Hepatocyte (in vitro differentiated cells): Measurements from ENCODE around the gene STAC3. TPM values are rescaled to one million over a fixed set of nuclear protein-coding genes. Genes with fewer than 3 reads are reported as not detected.

ENCODE experiments used
- DNase-seq: peaks from one replicate; pipeline ENCODE4 v3.0.0-alpha.2; 2016; ENCODE audit warnings: low spot score
- H2AFZ ChIP-seq: fragments of 200-600 bp; sonication (generic); 2 replicates; pipeline ENCODE4 v1.6.0; 2016; ENCODE audit warnings: antibody characterized with exemption, mild to moderate bottlenecking
- H3K27ac ChIP-seq: fragments of 200-600 bp; sonication (generic); 2 replicates; pipeline ENCODE4 v1.5.1; 2016; ENCODE audit warnings: mild to moderate bottlenecking
- H3K27me3 ChIP-seq: fragments of 200-600 bp; sonication (generic); 2 replicates; pipeline ENCODE4 v1.6.1; 2016
- H3K36me3 ChIP-seq: fragments of 200-600 bp; sonication (generic); replicated peaks from 2 replicates; pipeline ENCODE4 v1.5.1; 2016; ENCODE audit warnings: low read depth; ENCODE audit not compliant: insufficient read depth
- H3K4me1 ChIP-seq: fragments of 200-600 bp; sonication (generic); 2 replicates; pipeline ENCODE4 v1.5.1; 2016; ENCODE audit warnings: mild to moderate bottlenecking, moderate library complexity; ENCODE audit not compliant: insufficient read depth
- H3K4me2 ChIP-seq: fragments of 200-600 bp; sonication (generic); 2 replicates; pipeline ENCODE4 v1.6.0; 2016
- H3K4me3 ChIP-seq: fragments of 200-600 bp; sonication (generic); 2 replicates; pipeline ENCODE4 v1.5.1; 2016; ENCODE audit warnings: mild to moderate bottlenecking
- H3K79me2 ChIP-seq: fragments of 200-600 bp; sonication (generic); 2 replicates; pipeline ENCODE4 v1.6.0; 2017; ENCODE audit warnings: mild to moderate bottlenecking
- H3K9me2 ChIP-seq: fragments of 200-600 bp; sonication (generic); replicated peaks from 2 replicates; pipeline ENCODE4 v1.6.0; 2017; ENCODE audit warnings: mild to moderate bottlenecking; ENCODE audit not compliant: insufficient read depth
- H3K9me3 ChIP-seq: fragments of 200-600 bp; sonication (generic); 2 replicates; pipeline ENCODE4 v1.5.1; 2016; ENCODE audit warnings: low read depth, mild to moderate bottlenecking
- H4K20me1 ChIP-seq: fragments of 200-600 bp; sonication (generic); 2 replicates; pipeline ENCODE4 v1.6.0; 2016; ENCODE audit warnings: mild to moderate bottlenecking; ENCODE audit not compliant: insufficient read depth, poor library complexity, severe bottlenecking
- EZH2 ChIP-seq: fragments of 200-600 bp; sonication (generic); IDR thresholded peaks from 2 replicates; pipeline ENCODE4 v1.6.1; 2016; ENCODE audit warnings: antibody characterized with exemption, mild to moderate bottlenecking, borderline replicate concordance
- EZH2phosphoT487 ChIP-seq: fragments of 200-600 bp; sonication (generic); IDR thresholded peaks from one replicate; pipeline ENCODE4 v1.6.1; 2018; ENCODE audit warnings: antibody characterized with exemption, mild to moderate bottlenecking, low read depth, moderate library complexity; ENCODE audit not compliant: unreplicated experiment, severe bottlenecking
- WGBS: methylation state at CpG from one replicate; pipeline ENCODE4 v1.1.6; 2016; ENCODE audit warnings: low lambda C conversion rate; ENCODE audit errors: missing lambda C conversion rate; 5-methylcytosine and 5-hydroxymethylcytosine counted together
- polyA plus RNA-seq: library from polyadenylated mRNA; unstranded; fragments of >200 nt; fragmentation: Nextera tagmentation; extraction: Ambion mirVana; gene quantifications from 2 replicates; pipeline ENCODE4 v1.2.1, GENCODE V29; 2016
- total RNA-seq: library from RNA; depleted of rRNA; stranded (reverse); fragments of >200 nt; gene quantifications from 2 replicates; pipeline ENCODE4 v1.2.3, GENCODE V29; 2014
- TF ChIP-seq, protein P1 (sequence below): fragments of 200-600 bp; sonication (generic); IDR thresholded peaks from 2 replicates; pipeline ENCODE4 v1.5.1; 2016; ENCODE audit warnings: antibody characterized with exemption, mild to moderate bottlenecking; ENCODE audit not compliant: poor library complexity

The STAC3 gene
- total and polyA plus RNA-seq, 2 experiments from 2014 or later: 0.23 to 0.83 TPM

DNA sequence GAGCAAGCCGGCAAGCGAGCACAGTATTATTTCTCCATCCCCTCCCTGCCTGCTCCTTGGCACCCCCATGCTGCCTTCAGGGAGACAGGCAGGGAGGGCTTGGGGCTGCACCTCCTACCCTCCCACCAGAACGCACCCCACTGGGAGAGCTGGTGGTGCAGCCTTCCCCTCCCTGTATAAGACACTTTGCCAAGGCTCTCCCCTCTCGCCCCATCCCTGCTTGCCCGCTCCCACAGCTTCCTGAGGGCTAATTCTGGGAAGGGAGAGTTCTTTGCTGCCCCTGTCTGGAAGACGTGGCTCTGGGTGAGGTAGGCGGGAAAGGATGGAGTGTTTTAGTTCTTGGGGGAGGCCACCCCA is 38.3 kb downstream of the STAC3 start:
- WGBS: 91% methylated on average over 7 of the region's 7 CpGs
- TF ChIP-seq, protein P1, sequence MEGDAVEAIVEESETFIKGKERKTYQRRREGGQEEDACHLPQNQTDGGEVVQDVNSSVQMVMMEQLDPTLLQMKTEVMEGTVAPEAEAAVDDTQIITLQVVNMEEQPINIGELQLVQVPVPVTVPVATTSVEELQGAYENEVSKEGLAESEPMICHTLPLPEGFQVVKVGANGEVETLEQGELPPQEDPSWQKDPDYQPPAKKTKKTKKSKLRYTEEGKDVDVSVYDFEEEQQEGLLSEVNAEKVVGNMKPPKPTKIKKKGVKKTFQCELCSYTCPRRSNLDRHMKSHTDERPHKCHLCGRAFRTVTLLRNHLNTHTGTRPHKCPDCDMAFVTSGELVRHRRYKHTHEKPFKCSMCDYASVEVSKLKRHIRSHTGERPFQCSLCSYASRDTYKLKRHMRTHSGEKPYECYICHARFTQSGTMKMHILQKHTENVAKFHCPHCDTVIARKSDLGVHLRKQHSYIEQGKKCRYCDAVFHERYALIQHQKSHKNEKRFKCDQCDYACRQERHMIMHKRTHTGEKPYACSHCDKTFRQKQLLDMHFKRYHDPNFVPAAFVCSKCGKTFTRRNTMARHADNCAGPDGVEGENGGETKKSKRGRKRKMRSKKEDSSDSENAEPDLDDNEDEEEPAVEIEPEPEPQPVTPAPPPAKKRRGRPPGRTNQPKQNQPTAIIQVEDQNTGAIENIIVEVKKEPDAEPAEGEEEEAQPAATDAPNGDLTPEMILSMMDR: no peak
- TF ChIP-seq EZH2 (no peak), EZH2phosphoT487 (no peak)
- Histone ChIP-seq H3K4me2 (no peak overlapping the region), H3K27me3 (peaks cover 30% of the 10 kb centered on the region), H3K27ac (no peak overlapping the region), H2AFZ (no peak overlapping the region), H3K4me1 (peaks cover 20% of the 10 kb centered on the region), H3K9me2 (no peaks in the 10 kb centered on the region), H3K9me3 (no peaks in the 10 kb centered on the region), H3K79me2 (no peaks in the 10 kb centered on the region), H4K20me1 (no peaks in the 10 kb centered on the region), H3K4me3 (no peak overlapping the region), H3K36me3 (no peaks in the 10 kb centered on the region)
- no peak for DNase-seq

GRCh38 chr12:57211791-57212700 is 38.9 kb downstream of the STAC3 start:
- H3K9me2 ChIP-seq: no peaks in the 10 kb centered on the region
- no peak overlapping the region for H3K27ac ChIP-seq
- H3K4me1 ChIP-seq: peaks cover 14% of the 10 kb centered on the region
- H3K4me3 ChIP-seq: no peak overlapping the region
- H3K79me2 ChIP-seq: no peaks in the 10 kb centered on the region
- H3K27me3 ChIP-seq: peaks cover 23% of the 10 kb centered on the region
- TF ChIP-seq EZH2phosphoT487 (no peak), EZH2 (no peak)
- TF ChIP-seq, protein P1: no peak
- H3K36me3 ChIP-seq: no peaks in the 10 kb centered on the region
- no peaks in the 10 kb centered on the region for H4K20me1 ChIP-seq
- no peak for DNase-seq
- H3K9me3 ChIP-seq: no peaks in the 10 kb centered on the region
- H2AFZ ChIP-seq: no peak overlapping the region
- no peak overlapping the region for H3K4me2 ChIP-seq
- 90% methylated on average over 20 of the region's 27 CpGs for WGBS

GRCh38 chr12:57210926-57211692 is 39.9 kb downstream of the STAC3 start:
- Histone ChIP-seq H3K4me2 (no peak overlapping the region), H3K36me3 (no peaks in the 10 kb centered on the region), H3K27me3 (peaks cover 17% of the 10 kb centered on the region), H3K4me1 (peaks cover 8% of the 10 kb centered on the region), H3K27ac (no peak overlapping the region), H3K79me2 (no peaks in the 10 kb centered on the region), H4K20me1 (no peaks in the 10 kb centered on the region), H3K4me3 (no peak overlapping the region), H3K9me3 (no peaks in the 10 kb centered on the region), H3K9me2 (no peaks in the 10 kb centered on the region), H2AFZ (no peak overlapping the region)
- TF ChIP-seq EZH2 (no peak), EZH2phosphoT487 (no peak)
- TF ChIP-seq, protein P1: no peak
- no peak for DNase-seq
- 91% methylated on average over 13 of the region's 16 CpGs for WGBS
